A673 (cell line): ENCODE results near the gene LFNG.

ENCODE experiments used
- EZH2 ChIP-seq: fragments of 200-600 bp; sonication (generic); IDR thresholded peaks from 2 replicates; pipeline ENCODE4 v1.6.1; 2017; ENCODE audit warnings: borderline replicate concordance, low read depth, mild to moderate bottlenecking, mixed read lengths, antibody characterized with exemption, low read length; ENCODE audit not compliant: poor library complexity, severe bottlenecking
- TF ChIP-seq, protein P1 (sequence below): fragments of 300-800, 200-600 bp; sonication (generic); conservative IDR thresholded peaks from 2 replicates; pipeline ENCODE4 v1.5.1; 2017; ENCODE audit warnings: low read depth, mild to moderate bottlenecking, antibody characterized with exemption, low read length, moderate library complexity, mixed read lengths

- TF ChIP-seq, protein P1, sequence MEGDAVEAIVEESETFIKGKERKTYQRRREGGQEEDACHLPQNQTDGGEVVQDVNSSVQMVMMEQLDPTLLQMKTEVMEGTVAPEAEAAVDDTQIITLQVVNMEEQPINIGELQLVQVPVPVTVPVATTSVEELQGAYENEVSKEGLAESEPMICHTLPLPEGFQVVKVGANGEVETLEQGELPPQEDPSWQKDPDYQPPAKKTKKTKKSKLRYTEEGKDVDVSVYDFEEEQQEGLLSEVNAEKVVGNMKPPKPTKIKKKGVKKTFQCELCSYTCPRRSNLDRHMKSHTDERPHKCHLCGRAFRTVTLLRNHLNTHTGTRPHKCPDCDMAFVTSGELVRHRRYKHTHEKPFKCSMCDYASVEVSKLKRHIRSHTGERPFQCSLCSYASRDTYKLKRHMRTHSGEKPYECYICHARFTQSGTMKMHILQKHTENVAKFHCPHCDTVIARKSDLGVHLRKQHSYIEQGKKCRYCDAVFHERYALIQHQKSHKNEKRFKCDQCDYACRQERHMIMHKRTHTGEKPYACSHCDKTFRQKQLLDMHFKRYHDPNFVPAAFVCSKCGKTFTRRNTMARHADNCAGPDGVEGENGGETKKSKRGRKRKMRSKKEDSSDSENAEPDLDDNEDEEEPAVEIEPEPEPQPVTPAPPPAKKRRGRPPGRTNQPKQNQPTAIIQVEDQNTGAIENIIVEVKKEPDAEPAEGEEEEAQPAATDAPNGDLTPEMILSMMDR = no peak
- no peak for TF ChIP-seq EZH2
Observed at GRCh38 chr7:2504889-2505375, 14.6 kb upstream of the LFNG start.
